ENCODE data around the gene IFT88.
A peak's percentile ranks its signal among the peaks of the same experiment; 100 is the strongest.

Gene IFT88

GRCh38 chr13:20686863-20687579, 120.1 kb downstream of the IFT88 start:
- DNase-seq, result no peak

- DNase-seq, result no peak
Measured at GRCh38 chr13:20689291-20689690, 122.3 kb downstream of the IFT88 start.

GRCh38 chr13:20691616-20692015, 124.7 kb downstream of the IFT88 start:
- DNase-seq, result no peak

- DNase-seq, result no peak
Measured at GRCh38 chr13:20696073-20696472, 129.1 kb downstream of the IFT88 start.

DNA sequence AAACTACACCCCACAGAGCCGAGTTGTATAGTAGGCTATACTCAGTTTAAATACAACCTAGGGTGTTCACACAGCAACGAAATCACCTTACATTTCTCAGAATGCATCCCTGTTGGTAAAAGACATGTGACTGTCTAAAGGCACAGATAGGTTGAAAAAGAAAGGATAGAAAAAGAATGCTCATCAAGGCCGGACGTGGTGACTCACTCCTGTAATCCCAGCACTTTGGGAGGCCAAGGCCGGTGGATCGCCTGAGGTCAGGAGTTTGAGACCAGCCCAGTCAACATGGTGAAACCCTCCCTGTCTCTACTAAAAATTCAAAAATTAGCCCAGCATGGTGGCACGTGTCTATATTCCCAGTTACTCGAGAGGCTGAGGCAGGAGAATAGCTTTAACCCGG, 132.8 kb downstream of the IFT88 start:
- DNase-seq, result no peak

DNA sequence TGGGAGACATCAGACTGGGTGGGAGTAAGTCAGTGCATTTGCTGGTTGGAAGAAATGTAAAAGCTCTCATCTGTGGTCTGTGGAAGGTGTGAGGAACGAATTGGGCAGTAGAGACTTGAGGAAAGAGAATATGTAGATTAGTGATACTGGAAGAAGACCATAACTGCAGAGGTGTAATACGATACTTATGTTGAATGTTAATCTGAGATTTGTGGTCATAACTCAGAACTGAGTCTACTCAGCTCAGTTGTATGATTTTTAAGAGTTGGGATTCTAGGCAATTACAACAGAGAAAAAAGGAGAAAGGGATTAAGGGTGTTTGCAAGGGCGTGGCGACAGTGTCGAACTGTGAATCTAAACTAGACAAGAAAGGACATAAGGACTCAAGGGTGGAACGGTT, 133.3 kb downstream of the IFT88 start:
- DNase-seq, result no peak

DNA sequence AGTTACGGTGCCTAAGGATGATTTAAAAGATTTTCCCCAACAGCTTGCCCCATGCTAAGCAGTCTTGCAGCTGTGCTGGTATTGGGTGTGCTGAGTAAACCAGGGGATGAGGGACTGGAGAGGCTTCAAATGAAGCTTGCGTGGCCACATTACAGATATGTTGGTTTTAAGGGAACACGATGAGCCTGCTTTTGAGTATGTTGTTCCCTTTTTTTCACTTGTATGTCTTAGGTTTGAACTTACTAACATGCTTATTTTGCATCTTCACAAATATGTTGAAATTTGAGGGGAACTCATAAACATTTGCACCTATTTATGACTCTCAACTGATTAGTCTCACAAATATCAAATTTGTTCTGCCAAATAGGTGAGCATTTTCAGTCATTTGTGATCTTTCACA, 134.5 kb downstream of the IFT88 start:
- DNase-seq, result no peak

DNA sequence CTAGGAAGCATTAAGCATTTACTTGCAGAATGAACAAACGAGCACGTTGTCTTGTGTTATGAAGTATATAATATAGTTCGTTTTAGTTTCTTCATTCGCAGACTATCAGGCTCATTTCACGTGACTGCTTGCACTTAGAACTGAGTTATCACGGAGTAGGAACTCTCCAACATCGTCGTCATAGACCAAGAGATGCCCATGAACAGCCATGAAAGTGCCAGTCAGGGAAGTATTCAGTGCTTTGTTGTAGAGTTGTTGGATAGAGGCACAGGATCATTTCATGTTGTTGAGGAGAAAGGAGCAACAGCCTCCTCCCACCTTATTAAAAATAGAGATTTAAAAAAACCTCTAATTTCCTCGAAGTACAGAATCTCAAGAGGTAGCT, 135.6 kb downstream of the IFT88 start:
- peak; percentile 16 for DNase-seq

DNA sequence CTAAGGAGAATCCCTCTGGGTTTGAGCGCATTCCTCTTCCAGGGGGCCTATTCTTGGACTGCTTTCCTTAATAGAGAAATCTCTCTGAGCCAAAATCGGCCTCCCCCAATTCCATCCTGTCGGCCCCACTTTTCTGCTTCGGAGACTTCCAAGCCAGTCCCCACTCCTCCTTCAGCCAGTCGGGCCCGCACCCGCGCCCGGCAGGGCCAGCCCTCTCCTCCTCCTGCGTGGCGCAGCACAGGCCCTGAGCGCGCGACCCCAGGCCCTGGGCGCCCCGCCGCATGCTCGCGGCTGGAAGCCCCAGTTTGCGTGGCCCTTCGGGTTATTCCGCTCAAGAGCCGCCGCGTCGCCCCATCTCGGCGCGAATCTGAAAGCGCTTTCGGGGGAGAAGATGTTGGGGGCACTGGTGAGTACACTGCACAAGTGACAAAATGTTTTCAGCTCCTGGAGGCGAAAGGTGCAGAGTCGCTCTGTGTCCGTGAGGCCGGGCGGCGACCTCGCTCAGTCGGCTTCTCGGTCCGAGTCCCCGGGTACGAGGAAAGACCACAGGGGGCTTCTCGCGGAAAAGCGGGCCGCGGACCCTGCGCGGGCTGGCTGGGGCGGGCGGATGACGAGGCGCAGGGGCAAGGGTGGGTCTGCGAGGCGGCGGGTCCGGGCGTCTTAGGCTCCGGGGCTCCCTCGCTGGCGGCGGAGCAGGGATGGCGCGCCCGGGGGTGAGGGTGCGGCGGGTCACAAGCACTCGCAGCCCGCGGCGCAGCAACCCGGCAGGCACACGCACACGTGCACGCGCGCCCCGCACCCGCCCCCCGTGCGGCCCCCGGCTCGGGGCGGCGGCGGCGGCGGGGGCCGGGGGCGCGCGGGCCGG, 136.2 kb downstream of the IFT88 start, which contains the start of gene IL17D:
IL17D (plus strand) TSS at position 785 of the 865 bp plus-strand sequence. CDS start 303 bp downstream, outside the sequence.
- no peak for DNase-seq

- peak; percentile 66 for DNase-seq
Measured at GRCh38 chr13:20703780-20704458, 137.0 kb downstream of the IFT88 start.

GRCh38 chr13:20704459-20705069, 137.6 kb downstream of the IFT88 start:
- no peak for DNase-seq

DNA sequence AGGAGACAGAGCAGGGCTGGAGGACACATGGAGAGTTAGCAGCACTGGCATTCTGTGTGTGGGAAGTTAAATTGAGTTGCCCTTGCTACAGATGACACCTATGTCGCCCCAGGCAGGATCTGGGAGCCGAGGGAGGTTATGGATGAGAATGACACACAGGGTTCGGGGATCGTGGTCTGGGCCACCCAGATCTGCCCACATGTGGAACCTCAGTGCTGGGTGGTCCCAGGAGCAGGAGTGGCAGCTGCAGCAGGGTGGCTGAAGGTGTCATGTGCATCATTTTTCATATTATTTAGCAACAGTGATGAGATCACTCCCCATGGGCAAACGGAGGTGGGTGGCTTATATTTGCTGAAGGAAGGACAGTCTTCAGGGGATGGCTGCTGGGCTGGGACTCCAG, 139.7 kb downstream of the IFT88 start:
- DNase-seq, result no peak

DNA sequence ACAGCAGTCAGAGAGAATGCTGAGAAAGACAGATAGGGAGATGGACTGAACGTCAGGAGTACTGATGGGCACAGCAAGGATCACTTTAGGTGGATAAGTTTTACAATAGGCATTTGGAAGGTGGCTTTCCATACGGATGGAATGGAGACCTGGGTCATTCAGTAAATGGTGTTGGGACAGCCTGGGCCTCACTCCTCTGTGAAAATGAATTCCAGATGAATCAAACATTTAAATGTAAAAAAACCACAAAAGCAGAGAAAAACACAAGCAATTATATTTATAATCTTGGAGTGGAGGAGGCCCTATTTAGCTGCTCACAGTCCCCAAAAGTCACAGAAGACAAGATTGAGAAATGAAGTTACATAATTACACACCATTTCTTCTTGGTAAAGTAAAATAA, 141.3 kb downstream of the IFT88 start:
- no peak for DNase-seq

DNA sequence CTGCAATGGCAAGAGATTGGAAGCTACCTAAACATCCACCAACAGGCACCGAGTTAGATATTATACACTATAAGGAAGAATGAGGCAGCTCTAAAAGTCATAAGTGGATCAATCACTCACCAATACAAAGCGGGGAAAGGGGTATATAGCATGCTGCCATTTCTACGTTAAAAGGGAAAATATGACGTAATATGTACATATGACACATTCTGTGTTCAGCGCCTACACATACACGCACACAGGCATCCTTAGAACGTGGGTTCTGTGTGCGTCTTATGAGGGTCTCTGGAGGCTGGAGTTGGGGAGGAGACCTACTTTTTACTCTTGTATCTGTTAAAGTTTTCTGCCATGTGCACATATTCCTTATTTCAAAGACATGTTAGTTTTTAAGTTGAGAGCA, 142.4 kb downstream of the IFT88 start:
- no peak for DNase-seq

DNA sequence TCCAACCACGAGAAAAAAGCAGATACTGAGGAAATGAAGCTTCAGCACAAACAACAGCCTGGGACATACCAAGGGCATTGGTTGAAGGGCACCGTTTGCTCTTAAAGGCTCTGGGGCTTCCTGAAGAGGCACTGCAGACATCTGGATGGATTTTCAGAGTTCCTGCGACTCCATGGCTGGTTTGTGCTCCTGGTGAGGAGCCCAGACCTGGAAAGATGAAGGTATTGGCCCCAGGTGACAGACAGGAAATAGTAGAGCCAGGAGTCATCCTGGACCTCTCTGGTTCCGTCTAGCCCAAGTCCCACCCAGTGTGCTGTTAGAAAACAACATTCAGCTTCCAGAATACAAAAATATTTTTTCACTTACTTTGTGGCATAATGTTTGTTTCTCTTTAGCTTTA, 142.8 kb downstream of the IFT88 start:
- DNase-seq, result no peak

DNA sequence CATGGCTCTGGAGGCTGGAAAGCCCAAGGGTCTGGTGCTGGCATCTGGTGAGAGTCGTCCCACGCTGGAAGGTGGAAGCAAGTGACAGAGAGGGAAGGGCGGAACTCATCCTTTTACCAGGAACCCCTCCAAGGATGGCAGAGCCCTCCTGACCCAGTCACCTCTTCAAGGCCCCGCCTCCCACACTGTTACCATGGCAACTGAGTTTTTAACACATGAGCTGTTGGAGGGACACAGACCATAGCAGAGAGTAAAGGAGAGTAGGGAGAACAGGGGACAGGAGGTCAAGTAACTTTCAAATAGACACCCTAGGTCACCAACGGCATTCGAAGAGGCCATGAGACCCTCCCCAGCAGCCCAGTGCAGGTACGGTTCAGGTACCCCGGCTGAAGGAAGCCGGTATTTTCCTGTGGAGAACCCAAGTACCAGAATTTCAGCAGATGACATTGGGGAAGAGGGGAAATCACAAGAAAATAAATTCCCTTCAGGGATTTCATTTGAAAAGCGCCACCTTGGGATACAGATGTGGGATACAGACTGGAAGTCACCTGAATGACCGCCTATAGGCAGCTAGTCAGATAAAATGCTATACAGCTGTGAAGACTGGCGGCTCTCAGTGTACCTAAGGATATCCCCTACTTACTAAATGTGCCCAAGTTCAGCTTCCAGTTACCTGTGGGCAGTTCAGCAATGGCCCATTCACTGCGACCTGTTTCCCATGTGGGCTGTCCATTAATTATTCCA, 144.5 kb downstream of the IFT88 start:
- peak; percentile 17 for DNase-seq

- DNase-seq, result no peak
Measured at GRCh38 chr13:20713014-20713376, 146.0 kb downstream of the IFT88 start.

DNA sequence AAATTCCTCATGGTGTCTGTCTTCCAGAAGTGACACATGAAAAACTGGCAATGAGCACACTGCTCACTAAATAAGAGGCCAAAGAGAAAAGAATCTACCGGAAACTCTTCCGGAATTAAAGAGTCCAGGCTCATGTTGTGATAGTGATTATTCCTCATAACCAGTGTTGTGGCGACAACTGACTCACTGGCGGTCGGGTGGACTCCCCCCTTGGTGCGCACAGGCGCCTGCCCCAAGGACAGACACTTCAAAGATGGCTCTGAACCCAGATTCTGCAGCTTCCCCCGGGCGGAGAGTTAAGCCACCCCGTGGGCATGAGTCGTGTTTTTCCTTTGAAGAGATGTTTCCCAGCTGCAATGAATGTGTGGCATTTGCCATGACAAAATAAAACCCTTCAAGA, 146.8 kb downstream of the IFT88 start:
- DNase-seq, result no peak

DNA sequence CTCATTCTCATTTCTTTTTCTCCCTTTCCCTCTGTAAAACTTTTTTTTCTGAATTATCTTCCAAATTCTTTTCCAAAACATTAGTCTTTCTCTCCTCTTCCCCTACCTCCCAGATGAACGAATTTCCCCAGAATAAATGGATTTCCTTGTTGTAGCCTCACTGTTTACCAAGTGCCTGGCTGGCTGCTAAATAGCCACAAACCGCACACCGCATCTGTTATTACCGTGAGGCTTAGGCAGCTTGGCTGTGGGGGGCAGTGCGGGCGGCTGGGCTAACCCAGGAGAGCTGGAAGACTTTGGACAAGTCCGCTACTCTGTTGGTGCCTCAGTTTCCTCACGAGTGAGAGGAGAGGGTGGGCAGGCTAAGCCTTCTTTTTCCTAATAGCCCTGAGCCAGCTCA, 147.2 kb downstream of the IFT88 start:
- DNase-seq, result no peak

DNA sequence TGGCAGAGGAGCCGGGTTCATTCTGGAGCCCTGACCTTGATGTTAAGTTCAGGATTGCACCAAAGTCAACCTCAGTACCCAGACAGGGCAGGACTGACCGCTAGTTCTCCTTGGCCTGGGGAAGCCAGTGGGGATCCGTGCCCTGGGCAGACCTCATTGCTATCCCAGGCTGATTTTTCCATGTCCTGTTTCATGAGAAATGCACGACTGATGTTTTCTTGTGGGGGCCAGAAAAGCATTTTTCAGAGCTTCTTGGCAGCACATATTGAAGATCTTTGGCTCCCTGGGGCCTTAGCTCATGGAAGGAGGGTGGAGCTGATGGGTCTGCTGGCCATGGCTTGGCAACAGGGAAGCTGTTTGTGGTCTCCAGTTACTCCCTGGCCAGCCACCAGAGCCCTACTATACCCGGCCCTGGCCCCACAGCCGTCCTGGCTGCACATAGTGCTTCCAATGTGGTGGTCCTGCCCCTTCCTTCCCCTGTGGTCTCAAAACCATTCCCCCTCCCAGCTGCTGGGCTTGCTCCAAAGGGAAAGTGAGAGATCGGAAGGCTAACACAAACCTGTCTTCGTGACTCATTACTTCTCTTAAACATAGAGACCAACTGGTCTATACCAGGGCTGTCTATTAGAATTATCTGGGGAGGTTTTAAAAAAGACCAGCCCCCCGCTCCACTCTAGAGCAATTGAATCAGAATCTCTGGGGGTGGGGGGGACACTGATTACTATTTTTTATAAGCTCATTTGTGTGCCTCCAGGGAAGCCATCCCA, 147.8 kb downstream of the IFT88 start:
- DNase-seq, result no peak

GRCh38 chr13:20715330-20715712, 148.4 kb downstream of the IFT88 start:
- no peak for DNase-seq

DNA sequence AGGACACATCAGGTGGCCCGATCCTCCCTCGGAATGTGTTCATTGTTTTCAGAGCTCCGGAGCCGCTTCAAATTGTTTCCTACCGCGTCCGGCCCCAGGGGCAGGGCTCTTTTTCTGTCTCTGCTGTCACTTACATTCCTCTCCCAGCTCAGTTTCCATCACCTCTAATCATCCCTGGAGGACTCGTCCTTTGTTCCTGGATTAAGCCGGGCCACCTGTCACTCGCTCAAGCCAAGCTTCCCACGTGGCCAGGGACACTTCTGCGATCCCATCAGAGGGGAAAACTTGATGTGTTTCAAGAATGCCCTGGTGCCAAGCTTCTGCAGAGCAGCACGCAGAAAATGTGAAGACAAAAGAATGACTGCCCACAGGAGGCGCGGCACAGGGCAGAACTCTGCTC, 150.0 kb downstream of the IFT88 start:
- no peak for DNase-seq
